OCI-LY7 (cell line): ENCODE results near the gene OR4D1. TPM values are rescaled to one million over a fixed set of nuclear protein-coding genes. Genes with fewer than 3 reads are reported as not detected.

Source experiments
- BruUV-seq: library from RNA; stranded (reverse); fragments of 400-500 nt; replicated peaks from 2 replicates; lab custom pipeline; 2021; lab: Mats Ljungman, UMichigan
- CTCF ChIA-PET: fragments of 300-600 bp; sonication (Branson Sonifier 250); formaldehyde crosslinking; loops from one replicate; lab custom pipeline; 2022; ENCODE audit warnings: antibody characterized with exemption; ENCODE audit not compliant: unreplicated experiment; lab: Charles Lee
- POLR2A ChIA-PET: fragments of 300-600 bp; sonication (Branson Sonifier 250); formaldehyde crosslinking; loops from one replicate; lab custom pipeline; 2022; ENCODE audit warnings: antibody characterized with exemption; lab: Charles Lee
- DNase-seq: peaks from one replicate; pipeline ENCODE4 v3.0.0-alpha.2; 2015; ENCODE audit warnings: low spot score
- H2AFZ ChIP-seq: fragments of 200-600 bp; sonication (generic), shearing (Covaris generic); 2 replicates; pipeline ENCODE4 v1.6.1; 2014; ENCODE audit warnings: mild to moderate bottlenecking, antibody characterized with exemption, low read length, moderate library complexity
- H3K27ac ChIP-seq: fragments of 200-600 bp; sonication (generic); 2 replicates; pipeline ENCODE4 v1.5.1; 2014; ENCODE audit warnings: mixed run types, low read depth, mild to moderate bottlenecking, moderate library complexity, low read length, inconsistent platforms; ENCODE audit not compliant: poor library complexity, severe bottlenecking
- H3K36me3 ChIP-seq: fragments of 200-600 bp; sonication (generic); 2 replicates; pipeline ENCODE4 v1.6.1; 2014; ENCODE audit warnings: mild to moderate bottlenecking, antibody characterized with exemption, low read length, moderate library complexity, mixed read lengths; ENCODE audit not compliant: insufficient read depth
- H3K4me1 ChIP-seq: fragments of 200-600 bp; sonication (generic); 2 replicates; pipeline ENCODE4 v1.5.1; 2014; ENCODE audit warnings: mild to moderate bottlenecking, low read length; ENCODE audit not compliant: insufficient read depth, poor library complexity, severe bottlenecking
- H3K4me2 ChIP-seq: fragments of 200-600 bp; sonication (generic); 2 replicates; pipeline ENCODE4 v1.6.1; 2014; ENCODE audit warnings: mild to moderate bottlenecking, low read length
- H3K4me3 ChIP-seq: fragments of 200-600 bp; sonication (generic); 2 replicates; pipeline ENCODE4 v1.5.1; 2014; ENCODE audit warnings: mild to moderate bottlenecking, low read depth, low read length; ENCODE audit not compliant: poor library complexity, severe bottlenecking
- H3K79me2 ChIP-seq: fragments of 200-600 bp; sonication (generic); 2 replicates; pipeline ENCODE4 v1.6.1; 2016; ENCODE audit warnings: low read depth, mild to moderate bottlenecking, low read length, moderate library complexity, mixed read lengths; ENCODE audit not compliant: insufficient read depth
- H3K9me2 ChIP-seq: fragments of 200-600 bp; sonication (generic); 2 replicates; pipeline ENCODE4 v1.6.1; 2016; ENCODE audit warnings: mild to moderate bottlenecking, low read length, mixed read lengths; ENCODE audit not compliant: insufficient read depth
- H3K9me3 ChIP-seq: fragments of 200-600 bp; sonication (generic); 2 replicates; pipeline ENCODE4 v1.6.1; 2014; ENCODE audit warnings: mild to moderate bottlenecking, mixed run types, low read length, mixed read lengths
- H4K20me1 ChIP-seq: fragments of 200-600 bp; sonication (generic); 2 replicates; pipeline ENCODE4 v1.6.1; 2014; ENCODE audit warnings: mild to moderate bottlenecking, antibody characterized with exemption, low read length, moderate library complexity, mixed read lengths; ENCODE audit not compliant: insufficient read depth
- CTCF ChIP-seq: fragments of 200-600 bp; sonication (generic); conservative IDR thresholded peaks from 2 replicates; pipeline ENCODE4 v1.5.1; 2014; ENCODE audit warnings: mild to moderate bottlenecking, antibody characterized with exemption, low read length, moderate library complexity, mixed read lengths
- EZH2phosphoT487 ChIP-seq: fragments of 200-600 bp; sonication (generic); IDR thresholded peaks from 2 replicates; pipeline ENCODE4 v1.6.1; 2018; ENCODE audit warnings: low read depth, borderline replicate concordance, mild to moderate bottlenecking, mixed run types, antibody characterized with exemption, low read length, moderate library complexity, mixed read lengths
- intact Hi-C: fragments of 100-400 bp; cut with micrococcal nuclease; formaldehyde crosslinking; loops from one replicate; pipeline ENCODE4 v1.10.0; 2022; ENCODE audit not compliant: unreplicated experiment
- total RNA-seq, 2 experiments: library from RNA; depleted of rRNA in 1 of 2; stranded (reverse); fragments of >200 nt in 1 of 2; shearing (Covaris generic) in 1 of 2; gene quantifications; 2 replicates each; pipeline ENCODE4 v1.2.3, GENCODE V29; 2014 to 2022

Gene OR4D1
- total RNA-seq, 2 experiments from 2014 or later: not detected

DNA sequence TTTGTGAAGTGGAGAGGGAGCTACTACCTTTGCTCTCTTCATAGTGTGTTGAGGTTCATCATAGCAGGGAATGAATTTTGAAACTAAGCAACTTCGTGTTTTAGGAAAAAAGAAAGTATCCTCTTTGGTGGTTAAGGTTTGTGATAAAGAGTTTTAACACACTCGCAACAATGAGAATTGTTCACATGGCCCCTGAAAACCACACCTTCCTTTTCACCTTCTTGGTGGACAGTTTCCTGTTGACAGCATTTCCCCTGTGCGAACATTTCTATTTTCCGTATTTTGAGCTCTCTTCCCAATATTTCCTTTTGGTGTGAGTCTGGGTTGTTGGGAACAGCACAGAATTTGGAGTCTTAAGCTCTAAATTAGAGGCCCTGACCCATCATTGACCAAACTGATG lies 22.4 kb downstream of the OR4D1 start:
- no peak overlapping the region for H3K27ac ChIP-seq
- H3K4me2 ChIP-seq: no peak overlapping the region
- H3K4me1 ChIP-seq: no peaks in the 10 kb centered on the region
- no peak overlapping the region for H2AFZ ChIP-seq
- H3K4me3 ChIP-seq: no peak overlapping the region
- BruUV-seq: no TSS peak
- H3K36me3 ChIP-seq: no peaks in the 10 kb centered on the region
- ChIA-PET POLR2A (no interaction called here), CTCF (no interaction called here)
- intact Hi-C loops: no loop called here
- H3K9me2 ChIP-seq: no peaks in the 10 kb centered on the region
- H4K20me1 ChIP-seq: no peaks in the 10 kb centered on the region
- H3K79me2 ChIP-seq: no peaks in the 10 kb centered on the region
- DNase-seq: no peak
- TF ChIP-seq CTCF (no peak), EZH2phosphoT487 (no peak)
- H3K9me3 ChIP-seq: no peaks in the 10 kb centered on the region

DNA sequence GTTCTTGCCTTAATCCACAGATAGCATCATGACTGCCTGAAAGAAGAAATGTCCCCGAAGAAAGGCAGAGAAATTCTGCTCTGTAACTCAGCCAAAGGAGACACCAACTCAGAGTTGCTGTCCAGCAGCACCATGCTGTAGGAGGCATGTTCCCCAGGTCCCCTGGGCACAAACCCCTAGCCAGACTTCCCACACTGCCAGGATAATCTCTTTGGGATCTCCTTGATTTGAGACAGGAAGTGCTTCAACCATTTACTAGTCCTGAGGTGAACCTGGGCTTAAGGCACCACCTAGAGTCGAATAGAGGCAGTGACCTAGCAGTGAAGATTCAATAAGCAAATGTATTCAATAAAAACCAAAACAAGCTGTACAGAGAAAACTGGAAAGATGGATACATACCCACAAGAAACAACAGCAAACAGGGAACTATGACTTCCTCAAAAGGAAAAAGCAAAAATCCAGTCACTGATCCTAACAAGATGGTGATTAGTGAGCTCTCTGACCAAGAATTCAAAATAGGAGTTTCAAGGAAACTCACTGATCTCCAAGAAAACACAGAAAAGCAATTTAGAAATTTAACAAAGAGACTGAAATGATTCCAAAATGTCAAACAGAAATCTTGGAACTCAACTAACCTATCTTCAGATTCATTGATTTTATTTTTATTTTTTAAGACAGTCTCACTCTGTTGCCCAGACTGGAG lies 24.3 kb downstream of the OR4D1 start:
- H3K36me3 ChIP-seq: no peaks in the 10 kb centered on the region
- BruUV-seq: no TSS peak
- H3K9me3 ChIP-seq: no peaks in the 10 kb centered on the region
- TF ChIP-seq EZH2phosphoT487 (no peak), CTCF (peak; percentile 81)
- ChIA-PET CTCF (interaction anchor here (0.7 kb wide), 1 partner anchor 13 kb away, joined by 3 read pairs; no protein-coding TSS in a partner anchor), POLR2A (no interaction called here)
- H3K4me3 ChIP-seq: no peak overlapping the region
- no peaks in the 10 kb centered on the region for H3K79me2 ChIP-seq
- peak; percentile 49 for DNase-seq
- H3K9me2 ChIP-seq: no peaks in the 10 kb centered on the region
- no peaks in the 10 kb centered on the region for H3K4me1 ChIP-seq
- H3K27ac ChIP-seq: no peak overlapping the region
- no peaks in the 10 kb centered on the region for H4K20me1 ChIP-seq
- H2AFZ ChIP-seq: no peak overlapping the region
- intact Hi-C loops: no loop called here
- no peak overlapping the region for H3K4me2 ChIP-seq

DNA sequence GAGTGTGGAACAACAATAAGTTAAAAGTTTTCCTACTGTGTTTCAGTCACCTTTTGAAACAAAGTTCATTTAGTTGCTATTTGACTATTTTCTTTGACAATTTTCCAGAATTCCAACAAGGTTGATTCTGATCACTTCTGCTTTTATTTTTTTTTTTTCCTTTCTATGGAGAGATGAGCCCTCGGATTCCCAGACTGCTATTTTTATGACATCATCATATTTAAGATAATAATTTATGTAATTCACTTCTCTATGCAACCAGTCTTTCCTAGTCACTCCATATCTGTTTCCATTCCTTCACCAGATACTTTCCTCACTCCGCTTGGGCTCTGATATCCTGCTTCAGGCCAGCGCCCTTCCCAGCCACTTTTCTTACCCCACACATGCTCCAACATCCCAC lies 26.7 kb downstream of the OR4D1 start:
- H4K20me1 ChIP-seq: no peaks in the 10 kb centered on the region

More for the DNA sequence above, 26.7 kb downstream of the OR4D1 start:
- TF ChIP-seq CTCF: no peak
- no peak for TF ChIP-seq EZH2phosphoT487
- H3K9me3 ChIP-seq: no peaks in the 10 kb centered on the region
- H3K9me2 ChIP-seq: no peaks in the 10 kb centered on the region
- no peaks in the 10 kb centered on the region for H3K36me3 ChIP-seq
- H3K4me2 ChIP-seq: no peak overlapping the region
- no peak overlapping the region for H2AFZ ChIP-seq
- H3K27ac ChIP-seq: no peak overlapping the region
- no peaks in the 10 kb centered on the region for H3K4me1 ChIP-seq
- BruUV-seq: no TSS peak
- DNase-seq: no peak
- H3K79me2 ChIP-seq: no peaks in the 10 kb centered on the region
- POLR2A ChIA-PET: no interaction called here
- CTCF ChIA-PET: no interaction called here
- intact Hi-C loops: no loop called here
- no peak overlapping the region for H3K4me3 ChIP-seq
